ENCODE measurements around the gene WDR27.

WDR27 gene

GRCh38 chr6:169428532-169428931 is 273.3 kb downstream of the WDR27 start:
- no peak for DNase-seq

GRCh38 chr6:169427856-169428255 is 274.0 kb downstream of the WDR27 start:
- DNase-seq = no peak

- DNase-seq = no peak
Measured at GRCh38 chr6:169426611-169427010, 275.2 kb downstream of the WDR27 start.

GRCh38 chr6:169425628-169426370 is 276.0 kb downstream of the WDR27 start:
- DNase-seq = peak in 1 of 14 donors; percentile 33

GRCh38 chr6:169424821-169425240 is 277.0 kb downstream of the WDR27 start:
- peak in 1 of 14 donors; percentile 35 for DNase-seq

- no peak for DNase-seq
Measured at GRCh38 chr6:169424149-169424804, 277.6 kb downstream of the WDR27 start.

- DNase-seq = no peak
Measured at GRCh38 chr6:169421586-169422264, 280.1 kb downstream of the WDR27 start.

GRCh38 chr6:169420912-169421543 is 280.8 kb downstream of the WDR27 start:
- no peak for DNase-seq

- no peak for DNase-seq
Measured at GRCh38 chr6:169417101-169417500, 284.7 kb downstream of the WDR27 start.

GRCh38 chr6:169416249-169416648 is 285.6 kb downstream of the WDR27 start:
- DNase-seq = no peak

GRCh38 chr6:169415179-169415578 is 286.6 kb downstream of the WDR27 start:
- DNase-seq = no peak

- DNase-seq = no peak
Measured at GRCh38 chr6:169411722-169412121, 290.1 kb downstream of the WDR27 start.

- no peak for DNase-seq
Measured at GRCh38 chr6:169411296-169411695, 290.5 kb downstream of the WDR27 start.

GRCh38 chr6:169409742-169410312 is 292.0 kb downstream of the WDR27 start:
- DNase-seq = no peak

GRCh38 chr6:169407325-169407724 is 294.5 kb downstream of the WDR27 start:
- no peak for DNase-seq

Measured in C1 segment of cervical spinal cord (tissue), 14 donors.